ENCODE measurements around the gene PPM1N. TPM values are rescaled to one million over a fixed set of nuclear protein-coding genes. Genes with fewer than 3 reads are reported as not detected.

Gene PPM1N
- total RNA-seq (2021; ENCODE audit: unreplicated experiment): 5.2 TPM
- polyA plus RNA-seq (2012): 2.2 and 2.6 TPM in 2 replicates
- percentile 30 among the genes with signal in this experiment for Bru-seq, nascent RNA
- percentile 31 among the genes with signal in this experiment for BruChase-seq, experiment 1, labeled RNA remaining after a 6-hour chase
- BruChase-seq, experiment 2, labeled RNA remaining after a 2-hour chase: percentile 28 among the genes with signal in this experiment
- long read RNA-seq, partial matches to known transcripts: 2 of 7 reads
- long read RNA-seq, other reads (novel, unspliced or antisense): 2 of 7 reads

GRCh38 chr19:45498411-45499195 is at the start of gene PPM1N:
TSS of gene PPM1N (plus strand) at chr19:45498443. CDS start at chr19:45498473, 30 bp downstream.
- ATAC-seq (no peak), DNase-seq (ENCODE audit: low read depth, low spot score) (no peak)
- RAD21 ChIA-PET (ENCODE audit: low non-redundant PET in 1 of 2, low total read pairs in 2 of 2, uncharacterized antibody in 2 of 2, unreplicated experiment in 2 of 2): no interaction called here
- Histone ChIP-seq H4K20me1 (ENCODE audit: insufficient read depth) (no peaks in the 10 kb centered on the region), H3K9me3 (ENCODE audit: control insufficient read depth in 1 of 2, insufficient read depth in 1 of 2, low read depth in 1 of 2, low read length in 2 of 2) (no peaks in the 10 kb centered on the region), H3K4me1 (ENCODE audit: control insufficient read depth in 1 of 2, insufficient read depth in 2 of 2, low read length in 2 of 2) (peaks cover 22 to 40% of the 10 kb centered on the region in 2 experiments), H3K27me3 (ENCODE audit: insufficient read depth, low read length) (peaks cover 10% of the 10 kb centered on the region; the same call in 1 of the 2 replicates), H3K9me2 (ENCODE audit: insufficient read depth) (no peaks in the 10 kb centered on the region), H3K27ac (ENCODE audit: low read depth, low read length) (peak within 1 kb of the TSS; percentile 30; the same call in 1 of the 2 replicates), H3K4me2 (ENCODE audit: low read length) (peak within 1 kb of the TSS; percentile 94), H3K36me3 (ENCODE audit: control insufficient read depth in 1 of 2, insufficient read depth in 2 of 2, low read length in 2 of 2) (no peaks in the 10 kb centered on the region), H3K9ac (ENCODE audit: low read length) (peak within 1 kb of the TSS; percentile 61), H3K79me2 (ENCODE audit: insufficient read depth, low read length) (no peaks in the 10 kb centered on the region), H3K4me3 (replicated peaks in 1 of 2; ENCODE audit: low read depth in 1 of 2, low read length in 2 of 2) (peak within 1 kb of the TSS; percentile 37 to 64), H2AFZ (ENCODE audit: low read depth, low read length, poor library complexity, severe bottlenecking) (peak within 1 kb of the TSS; percentile 42)
- TF ChIP-seq ATF3 (IDR thresholded peaks at IDR 0.05) (no peak), SP1 (IDR thresholded peaks at IDR 0.05; ENCODE audit: low read depth) (no peak), EGR1 (IDR thresholded peaks at IDR 0.05; ENCODE audit: low read depth) (no peak), MAX (IDR thresholded peaks at IDR 0.05) (no peak), EZH2 (IDR thresholded peaks at IDR 0.05) (no peak), REST (IDR thresholded peaks at IDR 0.05; ENCODE audit: low read depth) (no peak), ZFX (IDR thresholded peaks at IDR 0.05) (no peak), EZH2phosphoT487 (IDR thresholded peaks at IDR 0.05; ENCODE audit: borderline replicate concordance) (no peak), CTCF (IDR thresholded peaks at IDR 0.05 in 2 of 3, conservative IDR thresholded peaks at IDR 0.05 in 1 of 3; ENCODE audit: borderline replicate concordance in 1 of 3, insufficient read depth in 1 of 3, low read depth in 2 of 3, low read length in 2 of 3) (no peak), CEBPB (IDR thresholded peaks at IDR 0.05; ENCODE audit: low read depth) (no peak), ZBTB33 (IDR thresholded peaks at IDR 0.05; ENCODE audit: extremely low read depth, insufficient replicate concordance, low read length) (no peak)
- intact Hi-C loops (cut with micrococcal nuclease): no loop called here
- CTCF ChIA-PET: interaction anchor here (1.2 to 1.4 kb wide), 3 partner anchors 14 to 60 kb away, joined by 3 to 5 read pairs (median 5); no protein-coding TSS in a partner anchor
- BruUV-seq (replicated peaks): no TSS peak
- POLR2A ChIA-PET: interaction anchor here (0.9 kb wide), 1 partner anchor 30 kb away, joined by 3 read pairs; no protein-coding TSS in a partner anchor
